Mammary epithelial cell (primary cell): Measurements from ENCODE around the gene ACADVL.

Experiments
- EZH2 ChIP-seq: IDR thresholded peaks from 2 replicates; pipeline ENCODE4 v1.6.1; 2012; ENCODE audit warnings: low read length, inconsistent platforms, borderline replicate concordance
- TF ChIP-seq, protein P1 (sequence below), 2 donors: IDR thresholded peaks in 1 of 2; conservative IDR thresholded peaks in 1 of 2; 2 replicates each; pipeline ENCODE4 v1.5.1; 2011 to 2012; ENCODE audit warnings: inconsistent platforms in 2 of 2, low read length in 2 of 2, mild to moderate bottlenecking in 2 of 2, control low read depth in 1 of 2, low read depth in 1 of 2; ENCODE audit not compliant: insufficient read depth in 1 of 2; ENCODE audit errors: extremely low read depth in 1 of 2

DNA sequence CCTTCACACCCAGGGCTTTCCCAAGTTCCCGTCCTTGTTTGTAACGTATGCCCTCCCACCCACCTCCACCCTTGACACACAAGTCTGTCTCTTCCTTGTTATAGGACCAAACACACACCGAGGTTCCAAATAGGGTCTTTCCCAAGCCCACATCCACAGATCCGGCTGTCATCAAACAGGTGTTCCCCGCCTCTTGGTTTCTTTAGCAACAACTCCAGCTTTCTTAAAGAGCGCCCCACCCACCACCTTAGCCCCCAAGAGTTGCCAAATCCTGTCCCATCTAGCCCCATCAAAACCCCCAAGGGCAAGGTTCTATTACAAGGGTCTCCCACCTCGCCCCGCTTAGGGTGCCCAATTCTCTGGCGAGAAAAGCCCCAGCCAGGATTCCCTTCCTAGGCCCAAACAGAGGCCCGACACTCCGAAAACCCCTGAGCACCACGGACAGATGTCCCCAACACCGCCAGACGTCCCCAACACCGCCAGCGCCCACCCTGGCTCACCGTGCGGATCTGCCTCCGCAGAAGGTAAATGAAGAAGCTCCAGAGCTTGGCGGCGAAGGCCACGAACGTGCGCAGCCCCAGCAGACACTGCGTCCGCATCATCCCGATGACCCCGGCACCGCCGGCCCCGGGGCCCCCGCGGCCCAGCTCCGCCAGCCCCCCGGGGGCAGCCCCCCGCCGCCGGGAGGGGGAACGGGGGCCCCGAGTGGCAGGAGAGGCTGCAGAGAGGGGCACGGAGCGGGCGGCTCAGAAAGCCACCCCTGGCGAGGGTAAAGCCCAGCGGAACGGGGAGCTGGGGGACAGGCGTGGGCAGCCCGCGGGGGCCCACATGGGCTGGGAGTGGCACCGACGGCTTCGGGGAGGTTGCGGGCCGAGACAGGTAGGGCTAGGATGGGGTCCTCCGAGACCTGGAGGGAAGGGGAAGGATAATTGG is 31.2 kb downstream of the ACADVL start:
- TF ChIP-seq, protein P1, sequence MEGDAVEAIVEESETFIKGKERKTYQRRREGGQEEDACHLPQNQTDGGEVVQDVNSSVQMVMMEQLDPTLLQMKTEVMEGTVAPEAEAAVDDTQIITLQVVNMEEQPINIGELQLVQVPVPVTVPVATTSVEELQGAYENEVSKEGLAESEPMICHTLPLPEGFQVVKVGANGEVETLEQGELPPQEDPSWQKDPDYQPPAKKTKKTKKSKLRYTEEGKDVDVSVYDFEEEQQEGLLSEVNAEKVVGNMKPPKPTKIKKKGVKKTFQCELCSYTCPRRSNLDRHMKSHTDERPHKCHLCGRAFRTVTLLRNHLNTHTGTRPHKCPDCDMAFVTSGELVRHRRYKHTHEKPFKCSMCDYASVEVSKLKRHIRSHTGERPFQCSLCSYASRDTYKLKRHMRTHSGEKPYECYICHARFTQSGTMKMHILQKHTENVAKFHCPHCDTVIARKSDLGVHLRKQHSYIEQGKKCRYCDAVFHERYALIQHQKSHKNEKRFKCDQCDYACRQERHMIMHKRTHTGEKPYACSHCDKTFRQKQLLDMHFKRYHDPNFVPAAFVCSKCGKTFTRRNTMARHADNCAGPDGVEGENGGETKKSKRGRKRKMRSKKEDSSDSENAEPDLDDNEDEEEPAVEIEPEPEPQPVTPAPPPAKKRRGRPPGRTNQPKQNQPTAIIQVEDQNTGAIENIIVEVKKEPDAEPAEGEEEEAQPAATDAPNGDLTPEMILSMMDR (conservative IDR thresholded peaks at IDR 0.05 in 1 of 2, IDR thresholded peaks at IDR 0.05 in 1 of 2; ENCODE audit: extremely low read depth in 1 of 2, insufficient read depth in 1 of 2, low read depth in 1 of 2, low read length in 2 of 2): no peak
- TF ChIP-seq EZH2: no peak
